Measurements from ENCODE around the gene CDK14.

DNA sequence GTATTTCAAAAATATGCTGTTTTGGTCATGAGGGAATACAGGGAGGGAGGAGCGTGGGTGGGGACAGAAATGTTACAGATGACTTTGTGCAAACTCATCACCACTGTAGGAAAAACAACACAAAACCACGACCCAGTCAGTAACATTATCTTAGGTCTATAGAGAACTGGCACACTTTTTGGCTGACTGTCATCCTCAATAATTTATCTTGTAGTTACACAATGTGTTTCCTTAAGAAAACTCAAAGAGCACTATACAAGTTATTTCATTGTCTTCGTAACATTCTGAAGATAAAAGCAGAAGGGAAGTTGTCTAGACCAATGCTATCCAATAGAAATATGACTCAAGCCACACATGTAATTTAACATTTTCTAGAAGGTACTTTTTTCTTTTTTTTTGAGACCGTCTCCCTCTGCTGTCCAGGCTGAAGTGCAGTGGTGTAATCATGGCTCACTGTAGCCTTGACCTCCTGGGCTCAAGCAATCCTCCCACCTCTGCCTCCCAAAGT, 16.9 kb upstream of the CDK14 start:
- no peak for TF ChIP-seq EZH2 (IDR thresholded peaks at IDR 0.05; ENCODE audit: borderline replicate concordance, low read depth, low read length, severe bottlenecking)
- TF ChIP-seq, protein P1, sequence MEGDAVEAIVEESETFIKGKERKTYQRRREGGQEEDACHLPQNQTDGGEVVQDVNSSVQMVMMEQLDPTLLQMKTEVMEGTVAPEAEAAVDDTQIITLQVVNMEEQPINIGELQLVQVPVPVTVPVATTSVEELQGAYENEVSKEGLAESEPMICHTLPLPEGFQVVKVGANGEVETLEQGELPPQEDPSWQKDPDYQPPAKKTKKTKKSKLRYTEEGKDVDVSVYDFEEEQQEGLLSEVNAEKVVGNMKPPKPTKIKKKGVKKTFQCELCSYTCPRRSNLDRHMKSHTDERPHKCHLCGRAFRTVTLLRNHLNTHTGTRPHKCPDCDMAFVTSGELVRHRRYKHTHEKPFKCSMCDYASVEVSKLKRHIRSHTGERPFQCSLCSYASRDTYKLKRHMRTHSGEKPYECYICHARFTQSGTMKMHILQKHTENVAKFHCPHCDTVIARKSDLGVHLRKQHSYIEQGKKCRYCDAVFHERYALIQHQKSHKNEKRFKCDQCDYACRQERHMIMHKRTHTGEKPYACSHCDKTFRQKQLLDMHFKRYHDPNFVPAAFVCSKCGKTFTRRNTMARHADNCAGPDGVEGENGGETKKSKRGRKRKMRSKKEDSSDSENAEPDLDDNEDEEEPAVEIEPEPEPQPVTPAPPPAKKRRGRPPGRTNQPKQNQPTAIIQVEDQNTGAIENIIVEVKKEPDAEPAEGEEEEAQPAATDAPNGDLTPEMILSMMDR (IDR thresholded peaks at IDR 0.05; ENCODE audit: borderline replicate concordance, extremely low read depth, low read length, poor library complexity, severe bottlenecking) = no peak

All from DND-41 (cell line).